Calu3 (cell line): ENCODE measurements around the gene DCLRE1B. TPM values are rescaled to one million over a fixed set of nuclear protein-coding genes. Genes with fewer than 3 reads are reported as not detected.
"Not testable (repeated sequence)": the region's sequence is repeated elsewhere in the genome, so short reads cannot be mapped to it uniquely, and the experiment has no call there.

ENCODE experiments used
- BruUV-seq: library from RNA; stranded (reverse); fragments of 400-500 nt; replicated peaks from 2 replicates; lab custom pipeline; 2021; lab: Mats Ljungman, UMichigan
- CTCF ChIA-PET: fragments of 300-600 bp; sonication (Branson Sonifier 250); formaldehyde crosslinking; loops from one replicate; lab custom pipeline; 2022; ENCODE audit warnings: antibody characterized with exemption; lab: Charles Lee
- DNase-seq: peaks from one replicate; pipeline ENCODE4 v3.0.0; 2022
- H3K27ac Mint-ChIP-seq: one replicate; pipeline ENCODE4 v1.8.0; 2022; ENCODE audit warnings: mixed read lengths; ENCODE audit not compliant: unreplicated experiment
- H3K27me3 Mint-ChIP-seq: one replicate; pipeline ENCODE4 v1.8.0; 2022; ENCODE audit warnings: mixed read lengths; ENCODE audit not compliant: unreplicated experiment
- H3K36me3 Mint-ChIP-seq: one replicate; pipeline ENCODE4 v1.8.0; 2022; ENCODE audit warnings: mild to moderate bottlenecking, moderate library complexity, mixed read lengths; ENCODE audit not compliant: insufficient read depth, unreplicated experiment
- H3K4me1 Mint-ChIP-seq: one replicate; pipeline ENCODE4 v1.8.0; 2022; ENCODE audit warnings: mild to moderate bottlenecking, low read depth, mixed read lengths; ENCODE audit not compliant: unreplicated experiment
- H3K4me3 Mint-ChIP-seq: one replicate; pipeline ENCODE4 v1.8.0; 2022; ENCODE audit warnings: mild to moderate bottlenecking, low read depth, moderate library complexity, mixed read lengths; ENCODE audit not compliant: unreplicated experiment
- H3K9me3 Mint-ChIP-seq: one replicate; pipeline ENCODE4 v1.8.0; 2022; ENCODE audit warnings: low read depth, mixed read lengths; ENCODE audit not compliant: unreplicated experiment
- intact Hi-C: fragments of 100-400 bp; cut with micrococcal nuclease; formaldehyde crosslinking; loops from one replicate; pipeline ENCODE4 v1.10.0; 2022; ENCODE audit not compliant: unreplicated experiment
- total RNA-seq: library from RNA; stranded (reverse); gene quantifications from 2 replicates; pipeline ENCODE4 v1.2.3, GENCODE V29; 2022
- TF ChIP-seq, protein P1 (sequence below): fragments of 200-600 bp; IDR thresholded peaks from one replicate; pipeline ENCODE4 v1.8.0; 2022; ENCODE audit warnings: antibody characterized with exemption; ENCODE audit not compliant: unreplicated experiment

Gene DCLRE1B
- total RNA-seq, 1 experiment from 2014 or later: 6.9 TPM

DNA sequence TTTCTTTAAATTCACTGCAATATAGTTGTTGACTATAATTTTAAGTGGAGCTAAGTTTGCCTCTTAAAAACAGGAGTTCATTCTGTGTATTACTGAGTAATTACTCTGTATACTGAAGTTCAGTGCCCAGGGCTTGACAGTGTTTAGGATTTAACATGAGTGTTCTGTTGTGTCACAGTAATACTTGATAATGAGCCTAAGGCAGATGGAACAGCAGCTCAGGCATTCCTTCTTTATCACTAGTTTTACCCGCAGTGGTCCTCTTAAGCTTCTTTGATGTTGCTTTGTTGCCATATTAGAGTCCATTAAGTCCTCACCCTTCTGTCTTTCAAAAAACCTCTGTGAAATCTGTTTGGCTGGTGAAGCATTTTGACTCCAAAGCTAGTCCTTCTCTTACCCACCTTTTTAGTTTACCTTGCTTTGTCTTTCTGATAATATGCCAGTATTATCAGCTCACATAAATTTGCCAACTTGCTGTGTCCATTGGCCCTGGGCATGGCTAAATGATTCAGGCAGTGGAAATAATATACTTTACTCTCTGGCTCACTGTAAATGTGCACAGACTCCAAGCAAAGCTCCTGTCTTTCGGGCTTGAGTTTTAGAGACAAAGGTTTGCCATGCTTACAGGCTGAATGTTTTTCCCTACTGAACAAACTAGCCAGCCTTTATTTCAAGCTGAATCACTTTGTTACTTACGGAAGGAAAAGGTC is 41.7 kb downstream of the DCLRE1B start:
- peaks cover 7% of the 10 kb centered on the region for H3K4me1 Mint-ChIP-seq
- no peaks in the 10 kb centered on the region for H3K27me3 Mint-ChIP-seq
- no peak overlapping the region for H3K27ac Mint-ChIP-seq
- no peak for DNase-seq
- intact Hi-C loops: no loop called here
- CTCF ChIA-PET: interaction anchor here (0.6 kb wide), 1 partner anchor 14 kb away, joined by 3 read pairs; no protein-coding TSS in a partner anchor
- H3K9me3 Mint-ChIP-seq: no peaks in the 10 kb centered on the region
- no TSS peak for BruUV-seq
- no peak overlapping the region for H3K4me3 Mint-ChIP-seq
- TF ChIP-seq, protein P1, sequence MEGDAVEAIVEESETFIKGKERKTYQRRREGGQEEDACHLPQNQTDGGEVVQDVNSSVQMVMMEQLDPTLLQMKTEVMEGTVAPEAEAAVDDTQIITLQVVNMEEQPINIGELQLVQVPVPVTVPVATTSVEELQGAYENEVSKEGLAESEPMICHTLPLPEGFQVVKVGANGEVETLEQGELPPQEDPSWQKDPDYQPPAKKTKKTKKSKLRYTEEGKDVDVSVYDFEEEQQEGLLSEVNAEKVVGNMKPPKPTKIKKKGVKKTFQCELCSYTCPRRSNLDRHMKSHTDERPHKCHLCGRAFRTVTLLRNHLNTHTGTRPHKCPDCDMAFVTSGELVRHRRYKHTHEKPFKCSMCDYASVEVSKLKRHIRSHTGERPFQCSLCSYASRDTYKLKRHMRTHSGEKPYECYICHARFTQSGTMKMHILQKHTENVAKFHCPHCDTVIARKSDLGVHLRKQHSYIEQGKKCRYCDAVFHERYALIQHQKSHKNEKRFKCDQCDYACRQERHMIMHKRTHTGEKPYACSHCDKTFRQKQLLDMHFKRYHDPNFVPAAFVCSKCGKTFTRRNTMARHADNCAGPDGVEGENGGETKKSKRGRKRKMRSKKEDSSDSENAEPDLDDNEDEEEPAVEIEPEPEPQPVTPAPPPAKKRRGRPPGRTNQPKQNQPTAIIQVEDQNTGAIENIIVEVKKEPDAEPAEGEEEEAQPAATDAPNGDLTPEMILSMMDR: no peak
- H3K36me3 Mint-ChIP-seq: no peaks in the 10 kb centered on the region

DNA sequence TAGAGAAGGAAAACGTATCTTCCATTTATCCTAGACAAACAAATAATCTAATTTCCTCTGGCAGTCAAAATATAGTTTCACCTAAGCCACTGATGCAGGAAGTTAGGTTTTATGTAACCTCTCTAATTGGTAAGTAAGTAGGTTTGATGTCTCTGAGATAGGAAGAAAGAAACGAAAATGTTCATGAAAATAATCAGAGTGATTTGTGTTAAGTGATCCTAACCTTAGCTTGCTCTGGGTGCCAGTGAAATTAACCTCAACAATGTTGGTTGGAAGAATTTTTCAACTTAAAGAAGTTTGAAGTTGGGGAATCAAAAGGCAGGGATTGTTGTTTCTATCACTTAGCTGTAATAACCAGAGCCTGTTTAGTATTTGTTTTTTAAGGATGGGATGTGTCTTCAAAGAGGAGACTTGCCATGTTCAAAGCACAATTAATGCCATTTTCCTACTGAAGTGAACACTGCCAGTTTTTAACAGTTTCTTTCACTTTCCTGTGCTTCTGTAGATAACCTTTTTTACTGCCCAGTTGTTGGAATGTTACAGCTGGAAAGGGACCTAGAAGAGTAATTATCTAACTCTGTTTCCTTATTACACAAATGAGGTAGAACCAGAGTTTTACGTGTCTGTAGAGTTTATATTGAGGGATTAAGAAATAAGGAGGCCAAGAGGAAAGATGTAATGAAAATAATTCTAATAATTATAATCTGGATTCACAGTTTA is 42.4 kb downstream of the DCLRE1B start:
- BruUV-seq: no TSS peak
- no peaks in the 10 kb centered on the region for H3K27me3 Mint-ChIP-seq
- TF ChIP-seq, protein P1: no peak
- no peak overlapping the region for H3K4me3 Mint-ChIP-seq
- H3K36me3 Mint-ChIP-seq: no peaks in the 10 kb centered on the region
- CTCF ChIA-PET: no interaction called here
- intact Hi-C loops: no loop called here
- no peak for DNase-seq
- peaks cover 7% of the 10 kb centered on the region for H3K4me1 Mint-ChIP-seq
- H3K9me3 Mint-ChIP-seq: no peaks in the 10 kb centered on the region
- no peak overlapping the region for H3K27ac Mint-ChIP-seq

DNA sequence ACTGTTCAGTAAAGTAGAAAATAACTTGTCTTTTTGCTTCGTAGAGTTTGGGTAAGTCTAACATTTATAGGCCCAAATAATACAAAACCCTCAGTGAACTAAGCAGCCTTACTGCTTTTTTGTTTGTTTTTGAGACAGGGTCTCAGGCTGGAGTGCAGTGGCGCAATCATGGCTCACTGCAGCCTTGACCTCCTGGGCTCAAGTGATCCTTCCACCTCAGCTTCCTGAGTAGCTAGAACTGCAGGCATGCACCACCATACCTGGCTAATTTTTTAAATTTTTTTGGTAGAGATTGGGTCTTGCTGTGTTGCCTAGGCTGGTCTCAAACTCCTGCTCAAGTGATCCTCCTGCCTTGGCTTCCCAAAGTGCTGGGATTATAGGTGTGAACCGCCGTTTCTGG is 43.0 kb downstream of the DCLRE1B start:
- H3K4me1 Mint-ChIP-seq, DNase-seq, CTCF ChIA-PET, H3K36me3 Mint-ChIP-seq, BruUV-seq, intact Hi-C loops, H3K4me3 Mint-ChIP-seq, H3K27ac Mint-ChIP-seq, H3K27me3 Mint-ChIP-seq, H3K9me3 Mint-ChIP-seq: not testable (repeated sequence)

DNA sequence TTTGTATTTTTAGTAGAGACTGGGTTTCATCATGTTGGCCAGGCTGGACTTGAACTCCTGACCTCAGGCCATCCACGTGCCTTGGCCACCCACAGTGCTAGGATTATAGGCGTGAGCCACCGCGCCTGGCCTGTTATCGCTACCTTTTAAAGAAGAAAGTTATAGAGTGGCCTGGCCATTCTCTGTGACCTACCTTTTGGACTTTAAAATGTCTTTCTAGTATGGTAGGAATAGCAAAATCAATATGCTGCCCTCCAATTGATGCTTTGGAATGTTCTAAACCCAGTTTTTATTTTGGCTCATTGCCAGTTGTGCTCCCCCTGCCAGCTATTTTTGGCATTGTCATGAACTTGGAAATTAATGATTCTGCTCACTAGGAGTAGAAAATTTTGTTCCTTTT is 43.9 kb downstream of the DCLRE1B start:
- DNase-seq: no peak
- TF ChIP-seq, protein P1: no peak
- Mint-ChIP-seq H3K27ac (no peak overlapping the region), H3K4me3 (no peak overlapping the region), H3K4me1 (peaks cover 7% of the 10 kb centered on the region), H3K36me3 (no peaks in the 10 kb centered on the region), H3K27me3 (no peaks in the 10 kb centered on the region), H3K9me3 (no peaks in the 10 kb centered on the region)
- BruUV-seq: no TSS peak
- CTCF ChIA-PET: no interaction called here
- intact Hi-C loops: no loop called here
